GM19099 (cell line): Measurements from ENCODE around the gene LMO7.

Experiments used
- POLR2A ChIP-seq: IDR thresholded peaks from 3 replicates; pipeline ENCODE4 v1.6.1; 2011; ENCODE audit warnings: low read depth; ENCODE audit not compliant: insufficient read length; ENCODE audit errors: extremely low read depth

The LMO7 gene

DNA sequence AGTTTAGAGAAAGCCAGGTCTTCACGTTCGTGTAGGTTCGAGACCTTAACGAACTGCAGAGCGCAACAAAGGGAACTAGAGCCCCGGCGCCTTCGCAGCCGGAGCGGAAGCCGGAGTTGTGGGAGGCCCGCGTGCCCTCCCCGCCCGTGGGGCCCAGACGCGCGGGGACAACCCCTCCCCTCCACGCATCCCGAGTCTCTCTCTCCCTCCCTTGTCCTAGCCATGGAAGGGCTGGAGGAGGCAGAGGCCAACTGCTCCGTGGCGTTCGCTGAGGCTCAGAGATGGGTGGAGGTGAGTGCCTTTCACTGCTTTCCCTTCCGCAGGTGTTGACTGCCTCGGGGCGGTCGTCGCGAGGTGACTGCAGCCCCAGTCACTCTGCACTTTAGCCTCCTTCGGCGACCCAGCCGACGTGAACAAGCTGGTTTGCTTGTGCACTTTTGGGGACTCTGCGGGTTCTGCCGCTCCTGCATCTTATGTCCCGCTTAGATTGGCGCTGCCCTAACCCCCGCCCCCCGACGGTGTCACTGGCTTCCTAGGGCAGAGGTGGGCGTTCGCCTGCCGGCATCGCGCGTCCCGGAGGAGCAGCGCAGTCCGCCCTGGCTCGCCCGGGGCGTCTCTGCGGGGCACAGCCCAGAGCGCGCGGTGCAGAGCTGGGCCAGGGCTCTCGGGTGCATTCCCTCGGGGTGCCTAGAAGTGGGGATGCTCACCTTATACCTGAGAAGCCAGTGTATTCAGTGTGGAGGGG, 478 bp downstream of the LMO7 start:
- TF ChIP-seq POLR2A: no peak

DNA sequence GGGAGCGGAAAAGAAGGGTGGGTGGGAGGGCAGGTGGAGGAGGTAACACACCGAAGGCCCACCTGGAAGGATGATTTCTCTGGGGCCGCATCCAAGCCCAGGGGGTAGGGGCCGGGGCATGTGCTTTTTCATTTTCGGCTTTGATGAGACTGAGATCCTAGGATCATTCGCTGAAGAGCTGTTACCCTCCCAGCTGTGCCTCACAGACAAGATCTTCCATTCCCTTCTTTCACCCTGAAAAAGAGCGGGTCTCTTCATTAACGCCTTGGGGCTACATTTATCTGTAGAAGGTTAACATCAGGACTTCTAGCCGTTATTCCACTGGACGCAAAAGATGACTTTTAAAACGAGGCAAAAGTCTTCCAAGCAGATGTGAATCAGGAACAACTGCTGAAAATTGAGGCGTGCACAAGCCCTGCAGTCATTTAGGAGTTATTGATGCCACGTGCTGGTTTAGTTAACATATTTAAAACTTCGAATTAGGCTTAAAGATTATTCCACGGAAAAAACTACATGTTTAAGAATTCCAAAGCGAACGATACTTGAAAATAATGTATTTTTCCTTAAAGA, 1.1 kb downstream of the LMO7 start:
- TF ChIP-seq POLR2A: no peak

DNA sequence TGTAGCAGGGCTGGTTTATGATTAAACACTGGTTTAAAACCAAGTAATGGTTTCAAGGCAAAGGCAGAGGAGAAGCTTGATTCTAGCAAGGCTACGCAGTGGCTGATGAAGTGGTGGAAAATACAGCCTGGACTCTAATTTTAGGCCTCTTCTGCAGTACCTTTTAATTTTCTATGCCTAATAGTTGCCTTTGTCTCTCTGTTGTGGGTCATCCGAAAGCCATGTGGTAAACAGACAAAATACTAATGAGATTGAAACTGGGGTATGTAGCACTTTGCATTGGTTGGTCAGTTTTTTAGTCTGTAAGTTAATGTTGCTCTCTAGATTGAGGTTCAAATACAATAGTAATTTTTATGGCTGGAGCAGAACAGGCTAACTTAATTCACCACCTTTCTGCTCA, 3.3 kb downstream of the LMO7 start:
- TF ChIP-seq POLR2A: no peak

DNA sequence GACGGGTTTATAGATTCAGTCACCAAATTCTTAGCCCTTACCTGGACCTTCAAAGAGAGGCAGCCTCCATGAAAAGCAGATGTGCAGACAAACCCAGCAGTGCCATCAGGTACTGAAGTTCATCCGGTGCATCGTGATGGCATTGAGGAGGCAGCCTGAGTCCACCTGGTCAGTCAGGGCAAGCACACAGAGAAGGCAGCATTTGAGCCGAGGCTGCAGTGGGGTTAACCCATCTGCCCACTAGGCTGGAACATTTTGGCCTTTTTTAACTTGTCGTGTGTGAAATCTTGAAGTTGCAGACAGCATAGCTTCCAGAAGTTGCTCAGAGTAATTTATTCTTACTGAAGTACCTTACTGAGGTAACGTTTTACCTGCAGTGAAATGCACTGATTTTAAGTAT, 4.9 kb downstream of the LMO7 start:
- TF ChIP-seq POLR2A: no peak

DNA sequence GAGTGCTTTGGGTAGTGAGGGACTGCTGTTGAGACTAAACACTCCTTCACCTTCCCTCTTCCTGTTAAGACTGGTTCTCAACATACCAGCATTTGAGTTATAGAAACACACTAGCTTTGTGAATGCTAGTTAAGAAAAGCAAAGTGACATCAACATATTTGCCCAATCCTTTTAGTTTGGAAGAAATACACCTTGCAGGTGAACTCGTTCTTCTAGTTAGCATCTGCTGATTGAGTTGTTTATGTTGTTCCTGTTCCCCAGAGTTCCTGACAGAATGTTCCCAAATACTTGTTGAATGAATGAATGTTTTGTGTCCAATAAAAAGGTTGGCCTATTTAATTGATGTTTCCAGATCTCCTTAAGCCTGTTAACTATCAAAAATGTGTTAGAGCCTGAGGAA, 7.1 kb downstream of the LMO7 start:
- no peak for TF ChIP-seq POLR2A

DNA sequence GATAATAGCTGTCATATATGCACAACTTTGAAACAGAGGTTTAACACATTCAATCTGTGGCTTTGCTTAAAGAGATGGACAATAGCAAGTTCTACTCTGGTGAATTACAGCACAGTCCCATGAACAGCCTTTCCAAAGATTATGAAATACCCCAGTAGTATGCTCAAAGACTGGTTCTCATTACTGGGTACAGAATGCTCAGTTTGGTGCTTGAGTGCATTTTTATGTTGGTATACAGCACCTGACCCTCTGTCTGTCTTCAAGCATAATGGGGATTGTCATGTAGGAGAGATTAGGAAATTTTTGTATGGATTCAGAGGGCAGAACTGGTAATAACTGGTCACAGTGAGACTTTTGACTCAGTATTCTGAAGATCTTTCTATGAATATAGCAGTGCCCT, 7.6 kb downstream of the LMO7 start:
- no peak for TF ChIP-seq POLR2A

DNA sequence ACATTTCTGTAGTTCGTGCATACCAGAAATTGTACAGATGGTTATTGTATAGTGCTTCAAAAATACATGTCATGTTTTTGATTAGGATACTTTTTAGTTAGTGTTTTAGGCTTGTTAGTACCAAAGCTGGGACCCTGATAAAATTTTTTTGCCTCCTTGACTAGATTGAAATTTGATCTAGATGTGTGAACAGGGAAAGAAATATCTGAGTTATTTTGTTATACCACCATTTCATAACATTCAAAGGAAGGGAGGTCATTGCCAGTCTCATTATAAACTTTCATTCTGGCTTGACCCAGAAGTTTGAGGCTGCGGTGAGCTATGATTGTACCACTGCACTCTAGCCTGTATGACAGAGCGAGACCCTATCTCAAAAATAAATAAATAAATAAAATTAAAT, 9.0 kb downstream of the LMO7 start:
- TF ChIP-seq POLR2A: no peak

DNA sequence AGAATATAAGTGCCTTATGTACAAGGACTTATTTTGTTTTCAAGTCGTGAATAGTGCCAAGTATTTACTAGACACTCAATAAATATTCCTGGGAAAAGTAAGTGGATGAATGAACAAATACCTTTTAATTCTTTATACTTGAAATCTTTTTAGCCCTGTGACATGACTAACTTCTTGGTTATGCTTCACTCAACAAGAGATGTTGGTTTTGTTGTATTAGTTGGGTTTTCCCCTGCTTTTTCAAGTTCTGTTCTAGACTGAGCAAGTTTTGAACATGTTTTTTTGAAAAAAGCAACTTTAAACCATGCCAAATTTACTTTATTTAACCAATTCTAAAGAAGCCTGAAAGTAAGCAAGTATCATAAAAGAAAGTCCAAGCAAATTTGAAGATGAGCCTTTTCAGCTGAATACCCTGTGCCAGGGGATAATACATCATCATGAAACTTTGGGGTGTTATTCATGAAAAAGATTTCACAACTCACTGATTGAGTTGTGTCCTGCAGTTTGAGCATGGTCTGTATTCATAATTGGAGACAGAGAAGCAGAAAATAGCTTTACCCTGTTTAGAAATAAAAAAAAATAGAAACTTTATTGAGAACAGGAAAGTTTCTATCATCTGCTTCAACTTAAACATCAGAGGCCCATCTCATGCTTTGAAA, 11.1 kb downstream of the LMO7 start:
- no peak for TF ChIP-seq POLR2A

DNA sequence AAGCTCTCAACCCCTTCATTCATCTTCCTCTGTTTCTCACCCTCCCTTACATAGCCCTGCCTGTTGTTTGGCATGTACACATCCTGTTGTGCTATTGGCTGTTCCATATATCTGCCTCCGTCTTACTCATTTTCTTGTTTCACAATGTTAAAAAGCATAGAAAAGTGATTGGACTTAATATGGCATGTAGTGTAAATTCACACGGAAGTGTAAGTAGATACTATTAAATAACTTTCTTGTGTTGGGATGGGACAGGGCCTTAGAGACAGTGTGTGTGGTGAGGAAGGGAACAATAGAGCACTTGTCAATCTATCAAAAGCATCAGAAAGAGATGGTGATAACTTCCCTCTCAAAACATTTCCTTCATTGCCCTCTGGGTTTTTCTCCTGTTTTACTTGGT, 12.3 kb downstream of the LMO7 start:
- TF ChIP-seq POLR2A: no peak

DNA sequence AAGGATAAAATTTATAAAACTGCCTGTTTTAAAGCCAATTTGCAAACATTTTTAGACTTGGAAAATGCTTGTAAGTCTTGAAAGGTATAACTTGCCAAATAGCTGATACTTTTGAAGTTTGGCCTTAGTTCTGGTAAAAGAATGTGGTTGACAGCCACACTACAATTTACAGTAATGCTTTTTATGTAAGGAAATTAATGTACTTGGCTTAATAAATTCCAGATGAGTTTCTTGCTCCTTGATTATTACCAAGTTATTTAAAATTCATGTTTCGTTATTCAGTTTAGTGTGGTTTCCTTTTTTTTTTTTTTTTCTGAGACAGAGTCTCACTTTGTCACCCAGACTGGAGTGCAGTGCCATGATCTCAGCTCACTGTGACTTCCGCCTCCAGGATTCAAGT, 14.9 kb downstream of the LMO7 start:
- TF ChIP-seq POLR2A: no peak

DNA sequence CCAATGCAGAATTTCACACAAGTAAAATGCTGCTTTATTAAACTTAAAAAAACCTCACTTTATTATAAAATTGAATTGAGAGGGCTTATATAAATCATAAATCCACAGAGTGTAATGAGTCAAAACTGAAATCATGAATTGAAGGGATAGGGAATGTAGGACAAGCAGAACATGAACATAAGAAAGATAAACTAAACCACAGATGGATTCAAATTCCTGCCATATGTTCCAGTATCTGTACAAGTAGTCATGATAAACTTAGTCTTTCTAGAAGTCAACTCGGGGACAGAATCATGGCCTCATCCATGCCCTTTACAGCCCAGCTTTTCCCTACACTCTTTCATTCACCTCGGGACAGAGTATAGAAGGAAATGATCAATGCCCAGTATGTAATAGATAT, 16.6 kb downstream of the LMO7 start:
- no peak for TF ChIP-seq POLR2A

DNA sequence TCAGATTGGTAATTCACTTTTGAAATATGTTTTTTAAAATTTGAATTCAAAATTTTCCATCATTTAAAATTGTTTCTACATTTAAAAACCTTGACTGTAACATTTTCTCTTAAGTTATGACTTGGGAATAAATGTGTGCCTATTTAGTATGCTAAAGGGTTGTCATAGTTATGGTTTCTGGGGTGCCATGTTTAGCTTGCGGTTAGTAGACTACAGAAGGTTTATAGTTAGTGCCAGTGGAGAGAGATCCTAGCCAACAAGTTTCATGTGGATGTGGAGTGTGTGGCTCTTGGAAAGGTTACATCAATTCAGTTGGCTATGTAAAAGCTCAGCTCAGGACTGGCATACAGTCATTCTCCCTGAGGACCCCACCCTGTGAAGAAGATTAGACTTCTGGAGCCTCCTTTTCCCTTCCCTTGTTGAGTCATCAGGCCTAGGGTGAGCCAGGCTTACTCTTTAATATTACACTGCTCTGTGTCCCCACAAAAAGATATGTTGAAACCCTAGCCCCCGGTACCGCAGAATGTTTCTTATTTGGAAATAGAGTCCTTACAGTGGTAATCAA, 20.4 kb downstream of the LMO7 start:
- no peak for TF ChIP-seq POLR2A

DNA sequence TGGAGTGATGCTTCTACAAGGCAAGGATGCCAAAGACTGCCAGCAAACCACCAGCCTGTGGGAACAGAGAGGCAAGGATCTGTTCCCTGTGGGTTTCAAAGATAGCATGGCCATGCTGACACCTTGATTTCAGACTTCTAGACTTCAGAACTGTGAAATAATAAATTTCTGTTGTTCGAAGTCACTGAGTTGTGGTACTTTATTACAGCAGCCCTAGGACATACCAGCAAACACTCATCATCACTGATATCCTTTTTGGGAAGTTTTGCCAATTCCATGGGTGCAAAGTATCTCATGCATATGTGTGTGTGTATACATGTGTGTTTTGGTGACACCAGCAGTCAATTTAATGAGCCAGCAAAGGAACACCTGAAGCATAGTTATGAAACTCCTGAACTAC, 21.0 kb downstream of the LMO7 start:
- no peak for TF ChIP-seq POLR2A

DNA sequence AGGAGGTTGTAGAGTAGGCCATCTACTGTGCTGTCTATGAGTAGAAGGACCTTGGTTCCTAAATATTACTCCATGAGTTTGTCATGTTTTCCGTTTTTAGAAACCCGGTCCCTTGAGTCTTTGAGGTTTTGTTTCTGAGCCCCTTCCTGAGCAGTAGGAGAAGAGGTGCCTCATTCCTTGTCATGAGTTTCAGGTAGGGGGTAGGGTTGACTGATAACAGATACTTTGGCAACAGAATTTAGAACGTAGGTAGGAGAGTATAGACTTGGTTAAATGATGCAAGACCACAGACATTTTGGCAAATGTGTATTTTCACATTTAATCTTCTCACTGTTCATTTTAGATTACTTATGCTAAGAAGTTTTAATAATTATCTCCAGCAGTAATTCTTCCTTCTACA, 24.6 kb downstream of the LMO7 start:
- no peak for TF ChIP-seq POLR2A

DNA sequence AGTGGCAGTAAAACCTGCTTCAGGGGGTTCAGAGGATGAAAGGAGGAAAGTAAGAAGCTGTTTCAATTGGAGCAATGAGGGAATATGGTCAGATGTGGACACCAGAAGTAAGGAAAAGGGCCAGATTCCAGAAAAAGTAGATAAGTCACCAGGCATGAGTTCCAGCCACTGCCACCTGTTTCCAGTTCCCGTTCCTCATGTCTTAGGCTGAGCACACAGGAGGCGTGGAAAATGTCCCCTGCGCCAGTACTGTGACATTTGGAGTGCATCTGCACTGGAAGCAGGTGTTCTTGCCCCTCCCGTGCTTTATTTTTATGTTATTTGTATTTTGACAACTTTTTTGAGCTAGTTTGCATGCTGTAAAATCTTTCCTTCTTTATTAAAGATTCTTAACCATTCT, 25.3 kb downstream of the LMO7 start:
- TF ChIP-seq POLR2A: no peak
